Activated CD4-positive, CD25-positive, alpha-beta regulatory T cell treated with anti-CD3 and anti-CD28 coated beads, Interleukin-2, amount 50 U/mL, for 72 hours (primary cell): Measurements from ENCODE around the gene CEP131.

Source experiments
- DNase-seq: peaks from one replicate; pipeline ENCODE4 v3.0.0; 2021

The CEP131 gene

GRCh38 chr17:81182596-81182995 is 40.2 kb downstream of the CEP131 start:
- no peak for DNase-seq

GRCh38 chr17:81181811-81182185 is 41.0 kb downstream of the CEP131 start:
- DNase-seq, result no peak

- DNase-seq, result no peak
These were observed 41.6 kb downstream of the CEP131 start for GRCh38 chr17:81180836-81181810.

- no peak for DNase-seq
These were observed 42.9 kb downstream of the CEP131 start for GRCh38 chr17:81179861-81180260.

GRCh38 chr17:81179220-81179619 is 43.5 kb downstream of the CEP131 start:
- no peak for DNase-seq

GRCh38 chr17:81178136-81179091 is 44.4 kb downstream of the CEP131 start:
- DNase-seq, result no peak

- no peak for DNase-seq
These were observed 46.1 kb downstream of the CEP131 start for GRCh38 chr17:81176666-81177065.

- DNase-seq, result no peak
These were observed 49.0 kb downstream of the CEP131 start for GRCh38 chr17:81173762-81174155.

GRCh38 chr17:81173052-81173761 is 49.6 kb downstream of the CEP131 start:
- DNase-seq, result no peak

- DNase-seq, result no peak
These were observed 50.8 kb downstream of the CEP131 start for GRCh38 chr17:81171941-81172340.

- no peak for DNase-seq
These were observed 51.9 kb downstream of the CEP131 start for GRCh38 chr17:81170727-81171494.

- DNase-seq, result no peak
These were observed 52.9 kb downstream of the CEP131 start for GRCh38 chr17:81169870-81170309.

GRCh38 chr17:81167638-81168037 is 55.1 kb downstream of the CEP131 start:
- DNase-seq, result no peak

GRCh38 chr17:81167194-81167524 is 55.6 kb downstream of the CEP131 start:
- no peak for DNase-seq

GRCh38 chr17:81166033-81166492 is 56.7 kb downstream of the CEP131 start, which contains the start of gene AATK:
Gene AATK (minus strand): TSS chr17:81166221. CDS start chr17:81165992, 229 bp downstream.
- DNase-seq, result no peak

- DNase-seq, result no peak
These were observed 57.3 kb downstream of the CEP131 start, which contains the start of gene PVALEF for GRCh38 chr17:81165246-81166032. Gene PVALEF (plus strand): TSS chr17:81165507. CDS start chr17:81181227, 15,720 bp downstream.

GRCh38 chr17:81164371-81165245 is 58.2 kb downstream of the CEP131 start:
- no peak for DNase-seq

- no peak for DNase-seq
These were observed 58.9 kb downstream of the CEP131 start for GRCh38 chr17:81163703-81164370.

GRCh38 chr17:81163051-81163695 is 59.6 kb downstream of the CEP131 start:
- no peak for DNase-seq
